Activated T-cell treated with anti-CD3 and anti-CD28 coated beads, Interleukin-2, amount 50 U/mL, for 1 hour (primary cell): Measurements from ENCODE around the gene IGF2BP1.
A peak's percentile ranks its signal among the peaks of the same experiment; 100 is the strongest.
"Not testable (repeated sequence)": the region's sequence is repeated elsewhere in the genome, so short reads cannot be mapped to it uniquely, and the experiment has no call there.

Experiments
- DNase-seq: peaks from one replicate; pipeline ENCODE4 v3.0.0-alpha.2; 2020

The IGF2BP1 gene

DNA sequence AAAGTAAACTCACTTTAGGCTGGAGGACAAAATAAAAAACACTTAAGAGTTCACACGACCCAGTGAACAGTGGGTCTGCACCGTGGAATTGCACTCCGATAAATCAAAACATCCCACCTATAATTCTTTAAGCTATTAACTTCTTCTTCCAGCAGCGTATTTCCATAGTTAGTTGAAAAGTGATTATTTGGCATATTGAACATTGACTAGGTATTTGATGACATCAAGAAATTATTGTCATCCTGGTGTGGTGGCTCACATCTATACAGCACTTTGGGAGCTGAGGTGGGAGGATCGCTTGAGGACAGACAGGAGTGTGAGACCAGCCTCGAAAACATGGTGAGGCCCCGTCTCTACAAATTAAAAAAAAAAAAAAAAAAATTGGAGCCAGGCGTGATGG, 23.4 kb downstream of the IGF2BP1 start:
- DNase-seq, result no peak

GRCh38 chr17:49021095-49021767, 24.0 kb downstream of the IGF2BP1 start:
- DNase-seq, result no peak

- no peak for DNase-seq
Observed at GRCh38 chr17:49021768-49022103, 24.6 kb downstream of the IGF2BP1 start.

GRCh38 chr17:49022391-49022941, 25.3 kb downstream of the IGF2BP1 start:
- DNase-seq, result no peak

DNA sequence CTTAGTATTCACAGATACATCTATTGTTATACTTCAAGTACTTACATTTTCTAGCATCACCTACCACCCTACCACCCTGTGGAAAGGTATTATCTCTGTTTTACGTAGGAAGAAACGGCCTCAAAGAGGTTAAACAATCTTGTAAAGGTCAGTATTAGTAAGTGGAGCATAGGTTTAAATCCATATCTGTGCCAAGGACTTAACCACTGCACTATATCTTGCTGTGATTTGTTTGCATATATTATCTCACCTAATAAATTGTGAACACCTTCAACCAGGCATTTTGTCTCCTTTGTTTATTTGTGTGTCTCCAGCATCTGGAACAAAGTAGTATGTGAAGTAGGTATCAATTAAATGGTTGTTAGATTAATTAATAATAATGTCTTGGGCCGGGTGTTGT, 27.3 kb downstream of the IGF2BP1 start:
- no peak for DNase-seq

- not testable (repeated sequence) for DNase-seq
Observed at GRCh38 chr17:49026447-49026846, 29.3 kb downstream of the IGF2BP1 start.

DNA sequence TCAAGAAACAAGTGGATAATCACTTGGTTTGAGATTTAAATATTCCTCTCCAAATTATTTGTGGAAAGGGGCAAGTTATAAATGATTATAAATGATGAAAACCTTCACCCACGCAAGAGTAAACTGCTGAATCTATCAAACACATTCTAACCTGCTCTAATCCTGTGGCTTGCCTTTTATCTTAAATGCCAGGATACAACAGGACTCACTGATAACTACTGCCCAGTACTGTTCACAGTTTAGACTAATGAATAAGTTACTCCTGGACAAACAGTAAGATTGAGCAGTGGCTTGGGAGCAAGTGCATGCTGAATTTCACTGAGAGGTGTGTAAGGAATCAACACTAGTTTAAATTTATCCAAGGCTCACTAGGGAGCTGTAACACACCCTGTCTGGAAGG, 31.1 kb downstream of the IGF2BP1 start:
- no peak for DNase-seq

- no peak for DNase-seq
Observed at GRCh38 chr17:49029801-49030200, 32.6 kb downstream of the IGF2BP1 start.

DNA sequence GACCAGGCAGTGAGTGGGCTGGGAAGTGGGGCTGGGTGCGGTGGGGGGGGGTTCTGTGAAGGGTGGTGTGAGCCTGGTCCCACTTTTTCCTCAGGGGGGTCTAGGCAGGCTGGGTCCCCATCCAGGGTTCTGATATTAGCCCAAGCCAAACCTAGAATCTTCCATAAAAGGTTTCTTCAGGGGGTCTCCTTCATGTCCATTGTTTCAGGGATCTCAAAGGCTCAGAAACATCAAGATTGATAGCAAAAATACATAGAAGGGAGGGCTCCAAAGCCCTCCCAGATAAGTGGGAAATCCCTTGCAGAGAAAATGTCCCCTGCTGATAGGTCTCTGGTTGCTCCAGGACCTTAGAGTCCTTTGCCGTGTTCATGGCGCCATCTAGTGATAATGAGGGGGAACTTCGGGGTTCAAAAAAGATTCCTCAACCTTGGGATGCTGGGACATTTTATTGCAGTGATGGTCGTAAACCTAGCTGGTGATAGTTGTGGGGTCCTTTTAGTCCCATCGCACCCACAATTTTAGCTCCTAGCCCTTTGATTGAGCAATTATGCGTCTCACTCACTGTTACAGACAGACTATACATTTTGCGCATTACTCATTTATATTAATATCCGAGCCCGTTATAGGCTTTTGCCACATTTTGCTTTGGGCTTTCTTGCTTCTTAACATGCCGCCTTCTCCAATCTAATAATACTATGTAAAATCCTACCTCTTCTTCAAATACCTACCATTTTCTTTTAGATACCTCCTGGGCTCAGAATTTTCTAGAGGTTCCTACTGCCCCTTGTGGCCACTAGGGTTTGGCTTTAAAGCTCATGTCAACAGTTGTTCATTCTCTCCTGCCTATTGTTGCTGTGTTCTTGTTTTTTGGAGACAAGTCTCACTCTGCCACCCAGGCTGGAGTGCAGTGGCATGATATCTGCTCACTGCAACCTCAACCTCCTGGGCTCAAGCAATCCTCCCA, 35.1 kb downstream of the IGF2BP1 start:
- DNase-seq, result no peak

GRCh38 chr17:49035470-49036269, 38.5 kb downstream of the IGF2BP1 start:
- peak; percentile 38 for DNase-seq

DNA sequence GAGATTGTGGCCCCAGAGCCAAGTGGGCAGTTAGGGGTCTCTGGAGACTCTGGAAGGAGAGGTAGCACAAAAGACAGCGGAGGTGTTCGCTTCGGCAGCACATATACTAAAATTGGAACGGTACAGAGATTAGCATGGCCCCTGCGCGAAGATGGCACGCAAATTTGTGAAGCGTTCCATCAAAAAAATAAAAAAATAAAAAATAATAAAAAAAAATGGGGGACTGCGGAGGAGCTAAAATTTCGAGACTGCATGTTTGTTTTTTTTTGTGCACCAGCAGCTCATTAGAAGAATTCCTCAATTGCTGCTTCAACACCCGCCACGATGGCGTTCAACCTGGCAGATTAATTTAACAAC, 39.1 kb downstream of the IGF2BP1 start:
- no peak for DNase-seq

- no peak for DNase-seq
Observed at GRCh38 chr17:49038138-49038537, 41.0 kb downstream of the IGF2BP1 start.

GRCh38 chr17:49038544-49038943, 41.4 kb downstream of the IGF2BP1 start:
- no peak for DNase-seq

GRCh38 chr17:49039518-49039917, 42.3 kb downstream of the IGF2BP1 start:
- DNase-seq, result not testable (repeated sequence)

DNA sequence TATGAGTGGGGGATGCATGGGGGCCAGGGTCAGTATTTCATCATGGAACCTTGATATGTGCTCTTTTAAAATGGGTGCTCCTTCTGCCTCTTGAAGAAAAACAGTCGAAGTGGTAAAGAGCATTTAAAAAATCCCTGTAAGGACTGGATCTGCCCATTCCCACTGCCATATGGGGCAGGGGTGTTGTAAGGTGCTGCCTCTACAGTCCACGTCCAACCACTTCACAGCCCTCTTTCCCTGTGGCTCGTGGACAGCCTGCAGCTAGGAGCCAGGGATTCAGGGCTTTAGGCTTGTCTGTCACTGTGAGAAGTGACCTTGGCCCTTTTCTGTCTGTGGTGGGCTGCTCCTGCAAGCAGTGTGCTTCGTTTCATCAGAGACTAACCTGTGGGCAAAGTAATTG, 44.3 kb downstream of the IGF2BP1 start:
- no peak for DNase-seq

DNA sequence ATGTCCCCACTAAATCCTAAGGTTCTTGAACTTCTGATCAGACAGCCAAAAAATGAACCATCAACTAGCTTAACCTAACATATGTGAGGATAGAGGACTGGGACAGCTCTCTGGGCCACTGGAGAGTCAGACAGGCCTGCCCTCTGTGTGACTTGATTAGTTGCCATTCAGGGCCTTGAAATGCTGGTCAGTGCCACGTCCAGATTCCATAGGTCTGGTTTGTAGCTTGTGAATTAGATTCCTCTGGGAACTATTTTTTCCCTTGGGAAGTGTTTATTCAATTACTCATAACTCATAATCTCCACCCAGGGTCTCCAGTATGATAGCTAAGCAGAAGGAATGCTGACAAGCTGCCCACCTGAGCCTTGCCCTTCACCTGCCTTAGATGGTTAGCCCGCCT, 48.2 kb downstream of the IGF2BP1 start:
- DNase-seq, result no peak

- no peak for DNase-seq
Observed at GRCh38 chr17:49046912-49047311, 49.7 kb downstream of the IGF2BP1 start.

DNA sequence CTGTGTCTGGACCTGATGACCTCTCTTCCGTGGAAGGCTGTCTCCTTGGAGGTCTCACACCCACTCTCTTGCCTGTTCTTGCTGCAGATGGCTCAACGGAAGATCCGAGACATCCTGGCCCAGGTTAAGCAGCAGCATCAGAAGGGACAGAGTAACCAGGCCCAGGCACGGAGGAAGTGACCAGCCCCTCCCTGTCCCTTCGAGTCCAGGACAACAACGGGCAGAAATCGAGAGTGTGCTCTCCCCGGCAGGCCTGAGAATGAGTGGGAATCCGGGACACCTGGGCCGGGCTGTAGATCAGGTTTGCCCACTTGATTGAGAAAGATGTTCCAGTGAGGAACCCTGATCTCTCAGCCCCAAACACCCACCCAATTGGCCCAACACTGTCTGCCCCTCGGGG, 52.1 kb downstream of the IGF2BP1 start:
- no peak for DNase-seq

DNA sequence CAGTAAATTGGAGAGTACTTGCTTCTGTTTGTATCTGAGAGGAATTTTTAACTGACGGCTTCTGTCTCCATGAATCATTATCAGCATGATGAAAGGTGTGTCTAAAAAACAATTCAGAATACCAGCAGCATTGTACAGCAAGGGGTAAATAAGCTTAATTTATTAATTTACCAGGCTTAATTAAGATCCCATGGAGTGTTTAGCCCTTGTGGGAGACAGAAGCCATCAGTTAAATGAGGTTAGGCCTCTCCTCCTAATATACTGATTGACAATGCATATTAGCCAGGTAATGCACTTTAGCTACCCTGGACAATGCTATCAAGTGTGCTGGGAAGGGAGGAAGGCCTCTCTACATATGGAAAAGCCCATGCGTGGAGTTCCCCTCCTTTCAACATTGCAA, 53.4 kb downstream of the IGF2BP1 start:
- no peak for DNase-seq

- DNase-seq, result no peak
Observed at GRCh38 chr17:49051269-49051668, 54.1 kb downstream of the IGF2BP1 start.

DNA sequence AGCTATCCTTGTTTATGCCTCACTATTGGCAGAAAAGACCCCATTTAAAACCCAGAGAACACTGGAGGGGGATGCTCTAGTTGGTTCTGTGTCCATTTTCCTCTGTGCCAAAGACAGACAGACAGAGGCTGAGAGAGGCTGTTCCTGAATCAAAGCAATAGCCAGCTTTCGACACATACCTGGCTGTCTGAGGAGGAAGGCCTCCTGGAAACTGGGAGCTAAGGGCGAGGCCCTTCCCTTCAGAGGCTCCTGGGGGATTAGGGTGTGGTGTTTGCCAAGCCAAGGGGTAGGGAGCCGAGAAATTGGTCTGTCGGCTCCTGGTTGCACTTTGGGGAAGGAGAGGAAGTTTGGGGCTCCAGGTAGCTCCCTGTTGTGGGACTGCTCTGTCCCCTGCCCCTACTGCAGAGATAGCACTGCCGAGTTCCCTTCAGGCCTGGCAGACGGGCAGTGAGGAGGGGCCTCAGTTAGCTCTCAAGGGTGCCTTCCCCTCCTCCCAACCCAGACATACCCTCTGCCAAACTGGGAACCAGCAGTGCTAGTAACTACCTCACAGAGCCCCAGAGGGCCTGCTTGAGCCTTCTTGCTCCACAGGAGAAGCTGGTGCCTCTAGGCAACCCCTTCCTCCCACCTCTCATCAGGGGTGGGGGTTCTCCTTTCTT, 56.1 kb downstream of the IGF2BP1 start:
- DNase-seq, result no peak

DNA sequence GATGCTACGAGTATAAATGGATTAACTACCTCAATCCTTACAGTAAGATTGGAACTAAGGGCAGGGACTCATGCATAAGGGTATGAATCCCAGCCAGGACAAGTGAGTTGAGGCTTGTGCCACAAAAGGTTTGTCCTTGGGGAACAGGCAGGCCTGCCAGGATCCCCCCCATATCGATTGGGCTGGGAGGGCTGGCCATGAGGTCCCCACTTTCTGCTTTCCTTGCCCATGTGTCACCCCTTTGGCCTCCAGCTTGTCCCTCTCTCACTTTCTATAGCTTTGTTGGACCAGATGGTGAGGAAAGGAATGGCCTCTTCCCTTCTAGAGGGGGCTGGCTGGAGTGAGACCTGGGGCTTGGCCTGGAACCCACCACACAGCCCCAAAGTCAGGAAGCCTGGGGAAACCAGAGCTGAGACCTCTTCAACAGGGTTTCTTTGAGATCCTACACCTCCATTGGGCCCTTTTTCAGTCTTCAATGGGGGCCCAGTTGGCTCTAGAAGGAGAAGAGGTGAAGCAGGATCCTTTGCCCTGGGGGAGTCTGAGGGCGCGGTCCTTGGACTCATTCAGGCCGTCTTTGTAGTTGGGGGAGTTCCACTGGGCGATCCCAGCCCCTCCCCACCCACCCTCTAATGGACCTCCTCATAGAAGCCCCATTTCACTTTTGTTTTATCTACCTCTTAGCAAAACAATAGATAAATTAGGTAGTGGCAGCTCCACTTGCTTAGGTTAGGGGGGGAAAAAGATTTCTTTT, 57.3 kb downstream of the IGF2BP1 start:
- no peak for DNase-seq
